A549 treated with DMSO at 1 μM for 4 hours (cell line): ENCODE data around the gene FCN3. TPM values are rescaled to one million over a fixed set of nuclear protein-coding genes. Genes with fewer than 3 reads are reported as not detected.

Source experiments
- total RNA-seq: library from RNA; stranded (reverse); fragments of 200-300 nt; extraction: Qiagen RNA extraction; gene quantifications from 5 replicates; pipeline ENCODE4 v1.2.3, GENCODE V29; 2022; ENCODE audit warnings: low read depth

Gene FCN3
- not detected in 5 replicates for total RNA-seq

GRCh38 chr1:27374362-27375086, at the start of gene FCN3:
Gene FCN3, minus strand, starts transcription at chr1:27374824. Its CDS starts 6 bp downstream, at chr1:27374818.

DNA sequence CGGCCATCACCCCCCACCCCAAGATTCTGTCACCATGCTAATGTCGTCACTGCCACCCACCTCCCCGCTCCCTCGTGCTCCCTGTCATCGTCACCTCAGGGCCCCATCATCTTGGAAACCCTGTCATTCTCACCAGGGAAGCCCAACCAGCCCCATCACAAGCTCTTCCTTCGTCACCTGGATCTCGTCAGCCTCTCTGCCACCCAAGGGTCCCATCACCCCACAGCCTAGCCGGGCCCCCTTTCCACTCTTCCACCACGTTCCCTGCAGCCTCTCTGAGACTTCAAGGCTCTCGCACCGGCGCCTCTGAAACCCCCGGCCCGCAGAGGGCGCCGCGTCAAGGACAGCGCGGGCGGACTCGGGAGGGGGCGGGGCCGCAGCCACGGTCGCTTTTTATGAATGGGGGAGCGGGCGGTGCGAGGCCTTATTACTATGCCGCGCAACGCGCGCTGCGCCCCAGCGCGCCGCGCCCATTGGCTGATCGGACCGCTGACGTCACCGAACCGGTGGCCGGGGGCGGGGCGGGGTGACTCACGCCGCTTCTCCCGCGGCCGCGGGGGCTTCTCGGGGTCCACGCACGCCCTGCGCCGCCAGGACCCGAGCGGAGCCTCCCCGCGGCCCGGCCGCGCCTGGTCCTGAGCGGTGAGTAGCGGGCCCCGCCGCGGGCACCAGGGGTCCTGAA, 17.6 kb upstream of the FCN3 start, which contains the start of gene GPR3:
Gene GPR3, plus strand, starts transcription at position 527 of the 682 bp plus-strand sequence. CDS start 1,177 bp downstream, outside the sequence.

GRCh38 chr1:27383039-27383605, 8.5 kb upstream of the FCN3 start, which contains the start of gene CD164L2:
Gene CD164L2, minus strand, starts transcription at chr1:27383333. Its CDS starts 94 bp downstream, at chr1:27383239.

DNA sequence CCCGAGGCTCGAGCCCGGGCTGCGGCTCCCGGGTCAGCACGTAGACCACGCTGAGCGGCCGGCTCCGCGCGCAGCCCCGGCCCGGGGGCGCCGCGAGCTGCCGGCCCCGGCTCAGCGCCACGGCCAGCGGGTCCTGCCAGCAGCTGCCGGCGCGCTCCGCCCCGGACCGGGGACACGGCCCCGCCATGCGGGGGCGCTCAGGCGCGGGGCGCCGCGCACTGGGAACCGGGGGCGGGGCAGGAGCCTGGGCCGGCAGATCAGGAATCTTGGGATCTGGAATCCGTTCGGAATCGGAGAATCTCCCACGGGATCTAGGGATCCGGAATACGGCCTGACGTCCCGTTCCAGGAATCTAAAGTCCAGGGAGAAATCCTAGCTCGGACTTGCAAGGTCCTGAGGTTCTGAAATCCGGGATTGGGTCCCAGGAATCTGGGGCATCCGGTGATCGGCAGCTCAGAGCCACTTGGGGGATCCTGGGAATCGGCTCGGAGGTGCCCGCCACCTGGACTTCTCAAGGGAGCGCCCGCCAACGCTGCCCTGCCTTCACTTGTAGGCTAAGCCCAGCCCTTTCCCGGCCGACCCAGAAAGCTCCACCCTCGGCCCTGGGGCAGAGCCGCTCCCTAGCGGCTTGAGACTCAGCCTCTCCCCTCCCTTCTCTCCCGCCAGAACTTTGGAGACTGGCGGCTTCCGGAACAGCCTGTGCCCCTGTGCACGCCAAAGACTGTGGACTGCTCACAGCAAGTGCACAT, 8.0 kb downstream of the FCN3 start, which contains the start of gene MAP3K6:
Gene MAP3K6, minus strand, starts transcription at position 551 of the 749 bp plus-strand sequence. Its CDS starts 364 bp downstream, at position 187.

GRCh38 chr1:27341525-27342252, 32.9 kb downstream of the FCN3 start, which contains the start of gene SYTL1:
Gene SYTL1, plus strand, starts transcription at chr1:27342022. Its CDS starts 3,313 bp downstream, at chr1:27345335.

DNA sequence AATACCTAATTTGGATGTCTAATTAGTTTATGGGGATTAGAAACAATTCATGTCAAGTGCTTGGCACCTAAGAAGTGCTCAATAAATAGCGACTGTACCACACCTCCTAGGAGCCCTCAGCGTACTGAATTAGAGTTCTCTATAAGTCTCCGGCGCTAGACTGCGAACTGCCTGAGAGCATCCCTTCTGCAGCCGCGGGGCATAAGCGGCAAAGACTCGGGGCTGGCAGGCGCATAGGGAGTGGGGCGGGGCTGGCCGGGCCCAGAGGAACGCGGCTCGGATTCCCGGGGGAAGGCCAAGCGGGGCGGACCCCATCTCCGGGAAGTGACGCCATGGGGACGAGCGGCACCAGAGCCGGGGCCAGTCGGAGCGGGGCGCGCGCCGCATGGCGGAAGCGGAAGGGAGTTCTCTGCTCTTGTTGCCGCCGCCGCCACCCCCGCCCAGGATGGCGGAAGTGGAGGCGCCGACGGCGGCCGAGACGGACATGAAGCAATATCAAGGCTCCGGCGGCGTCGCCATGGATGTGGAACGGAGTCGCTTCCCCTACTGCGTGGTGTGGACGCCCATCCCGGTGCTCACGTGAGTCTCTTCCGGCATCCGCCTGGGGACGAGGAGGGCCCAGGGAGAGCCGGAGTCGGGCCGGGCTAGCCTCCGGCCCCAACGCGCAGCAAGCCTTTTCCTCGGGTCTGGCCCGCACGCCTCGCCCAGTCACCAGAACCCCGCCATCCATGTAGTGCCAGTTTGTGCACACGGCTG, 52.6 kb downstream of the FCN3 start, which contains the start of gene TMEM222:
Gene TMEM222, plus strand, starts transcription at position 351 of the 756 bp plus-strand sequence. Its CDS starts 35 bp downstream, at position 386.

Other genes with a start within 250 kb of the FCN3 start
- 11.3 to 13.2 TPM (median 12.5 TPM) in 5 replicates for gene SLC9A1, start 219.7 kb downstream of the FCN3 start, total RNA-seq
- gene WDTC1, start 140.2 kb downstream of the FCN3 start, total RNA-seq, result 6.4 to 9.4 TPM (median 7.7 TPM) in 5 replicates
- gene TMEM222, start 52.7 kb downstream of the FCN3 start, total RNA-seq, result 41.7 to 52.0 TPM (median 46.5 TPM) in 5 replicates
- 0.10 to 0.68 TPM (median 0.35 TPM) in 5 replicates for gene SYTL1, start 32.8 kb downstream of the FCN3 start, total RNA-seq
- gene MAP3K6, start 7.9 kb downstream of the FCN3 start, total RNA-seq, result 5.9 to 11.0 TPM (median 9.1 TPM) in 5 replicates
- not detected in 5 replicates for gene CD164L2, start 8.5 kb upstream of the FCN3 start, total RNA-seq
- 1.7 to 2.4 TPM (median 1.9 TPM) in 5 replicates for gene GPR3, start 17.8 kb upstream of the FCN3 start, total RNA-seq
- 44.9 to 52.2 TPM (median 50.7 TPM) in 5 replicates for gene WASF2, start 115.3 kb upstream of the FCN3 start, total RNA-seq
- gene AHDC1, start 229.3 kb upstream of the FCN3 start, total RNA-seq, result 14.2 to 17.9 TPM (median 16.0 TPM) in 5 replicates